HG03060 (cell line): ENCODE results near the gene ZNF862.
A peak's percentile ranks its signal among the peaks of the same experiment; 100 is the strongest.

Experiments used
- ATAC-seq: cut with Tn5 transposase; IDR thresholded peaks from one replicate; pipeline ENCODE4 v1.9.1; 2021; ENCODE audit warnings: low read depth, moderate number of reproducible peaks; ENCODE audit not compliant: unreplicated experiment

Gene ZNF862

GRCh38 chr7:149839933-149840332 is 1.8 kb downstream of the ZNF862 start:
- ATAC-seq = no peak

DNA sequence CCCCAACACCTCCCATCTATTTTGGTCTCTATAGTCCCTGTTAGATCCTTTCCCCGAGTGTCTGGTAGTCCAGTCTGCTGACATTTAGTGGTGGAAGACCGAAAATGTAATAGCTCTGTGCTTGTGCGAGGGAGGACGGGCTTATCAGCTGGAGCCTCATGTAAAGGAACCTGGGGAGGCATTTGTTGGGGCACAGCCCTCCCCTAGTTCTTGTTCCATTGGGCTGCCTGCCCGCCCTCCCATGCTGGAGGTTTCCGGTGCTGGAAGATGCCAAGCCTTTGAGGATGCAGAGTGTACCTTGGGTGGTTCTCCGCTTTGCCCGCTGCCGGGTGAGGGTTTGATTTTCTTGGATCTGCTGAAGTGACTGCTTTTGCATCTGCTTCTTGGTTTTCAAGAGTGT is 5.4 kb downstream of the ZNF862 start:
- ATAC-seq = no peak

GRCh38 chr7:149844445-149844844 is 6.3 kb downstream of the ZNF862 start:
- ATAC-seq = no peak

DNA sequence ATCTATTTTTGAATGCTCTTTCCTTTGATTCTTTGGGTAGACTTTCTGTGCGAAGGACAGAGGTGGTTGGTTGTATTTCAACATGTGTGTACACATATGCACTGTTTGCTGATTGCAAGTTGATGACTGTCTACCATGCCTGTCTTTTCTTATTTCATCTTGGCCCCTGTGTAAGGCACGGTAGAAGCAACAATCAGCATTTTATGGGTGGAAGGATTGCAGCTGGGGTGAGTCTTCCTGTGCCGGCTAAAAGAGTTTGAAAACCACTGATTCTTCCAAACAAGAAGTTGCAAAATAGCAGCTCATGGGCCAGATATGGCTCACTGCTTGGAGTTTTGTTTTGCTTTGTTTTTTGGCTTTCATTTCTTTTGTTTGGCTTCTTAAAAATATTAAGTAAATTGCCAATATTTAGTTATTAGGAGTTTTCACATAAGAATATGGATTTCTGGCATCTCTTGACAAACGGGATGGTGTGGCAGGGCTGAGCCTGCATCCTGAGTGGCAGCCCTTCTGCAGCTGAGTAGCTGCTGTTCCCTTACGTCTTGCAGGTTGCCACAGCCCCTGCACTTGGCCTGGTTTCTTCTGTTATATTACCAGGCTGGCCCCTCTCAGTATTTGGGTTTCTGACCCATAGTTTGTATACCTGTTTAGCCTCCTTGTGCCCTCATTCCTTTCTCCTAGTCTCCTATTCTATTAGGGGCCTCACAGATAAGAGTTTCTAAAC is 7.2 kb downstream of the ZNF862 start:
- ATAC-seq = no peak

- ATAC-seq = no peak
These were observed 7.8 kb downstream of the ZNF862 start for GRCh38 chr7:149846021-149846420.

DNA sequence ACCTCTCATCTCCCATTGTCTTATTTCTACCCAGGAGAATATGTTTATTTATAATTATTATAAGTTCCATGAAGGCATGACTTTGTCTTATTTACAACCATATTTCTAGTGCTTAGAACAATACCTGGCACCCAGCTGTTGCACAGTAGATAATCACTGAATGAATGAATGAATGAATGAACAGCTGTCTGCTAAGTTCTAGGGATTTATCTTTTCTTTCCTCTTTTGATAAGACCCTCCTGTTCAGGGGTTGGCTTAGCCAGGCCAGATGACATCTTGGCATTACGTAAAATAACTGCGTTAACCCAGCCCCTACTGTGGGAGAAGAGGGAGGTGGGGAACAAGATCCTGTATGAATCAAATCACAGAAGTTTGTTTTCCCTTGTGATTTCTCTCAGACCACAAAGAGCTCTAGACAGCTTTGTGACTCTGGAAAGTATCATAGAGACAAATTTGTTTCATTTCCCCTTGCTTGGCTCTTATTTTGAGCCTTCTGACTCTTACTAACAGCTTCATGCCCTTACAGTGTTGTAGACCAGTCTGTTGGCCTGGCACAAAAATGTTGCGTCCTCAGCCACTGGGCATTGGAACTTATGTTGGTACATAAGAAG is 8.4 kb downstream of the ZNF862 start:
- peak; percentile 74 for ATAC-seq

- ATAC-seq = no peak
These were observed 11.0 kb downstream of the ZNF862 start for GRCh38 chr7:149849174-149849573.

- no peak for ATAC-seq
These were observed 11.9 kb downstream of the ZNF862 start for GRCh38 chr7:149850007-149850594.

- ATAC-seq = no peak
These were observed 12.5 kb downstream of the ZNF862 start for GRCh38 chr7:149850716-149851115.

DNA sequence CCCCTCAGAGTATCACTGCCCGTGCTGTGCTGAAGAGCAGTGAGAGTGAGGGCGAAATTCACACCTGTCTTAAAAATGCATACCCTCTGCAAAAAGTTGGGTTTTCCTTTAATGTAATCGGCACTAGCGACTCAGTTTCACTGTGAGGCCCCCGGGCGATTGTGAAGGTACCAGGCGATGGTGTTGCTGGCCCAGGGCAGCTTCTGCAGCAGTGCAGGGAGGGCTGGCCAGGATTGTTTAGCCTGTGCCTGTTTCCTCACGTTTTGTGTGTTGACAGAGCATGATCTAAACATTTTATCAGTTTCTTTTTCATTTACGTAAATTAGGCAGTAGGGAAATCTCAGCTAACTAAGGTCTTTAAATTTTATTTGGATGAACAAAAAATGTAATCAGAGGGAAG is 13.3 kb downstream of the ZNF862 start:
- ATAC-seq = no peak

DNA sequence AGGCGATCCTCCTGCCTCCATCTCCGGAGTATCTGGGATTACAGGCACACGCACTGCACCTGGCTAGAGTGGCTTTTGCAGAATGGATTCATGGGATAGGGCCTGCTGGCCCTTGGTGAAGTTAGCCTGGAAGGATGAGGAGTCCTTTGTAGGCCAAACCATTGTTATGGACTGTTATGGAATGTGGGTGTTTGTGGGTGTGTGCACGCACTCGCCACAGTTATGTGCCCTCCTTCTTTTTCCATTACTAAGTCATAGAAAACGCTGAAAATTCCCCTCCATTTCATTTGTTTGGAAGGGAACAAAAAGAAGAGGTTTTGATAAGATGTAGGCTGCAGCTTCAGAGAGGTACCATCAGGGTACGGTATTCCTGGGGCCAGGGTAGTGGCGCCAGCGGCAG is 15.0 kb downstream of the ZNF862 start:
- no peak for ATAC-seq

- no peak for ATAC-seq
These were observed 16.6 kb downstream of the ZNF862 start for GRCh38 chr7:149854611-149855360.

- no peak for ATAC-seq
These were observed 17.5 kb downstream of the ZNF862 start for GRCh38 chr7:149855361-149856305.

DNA sequence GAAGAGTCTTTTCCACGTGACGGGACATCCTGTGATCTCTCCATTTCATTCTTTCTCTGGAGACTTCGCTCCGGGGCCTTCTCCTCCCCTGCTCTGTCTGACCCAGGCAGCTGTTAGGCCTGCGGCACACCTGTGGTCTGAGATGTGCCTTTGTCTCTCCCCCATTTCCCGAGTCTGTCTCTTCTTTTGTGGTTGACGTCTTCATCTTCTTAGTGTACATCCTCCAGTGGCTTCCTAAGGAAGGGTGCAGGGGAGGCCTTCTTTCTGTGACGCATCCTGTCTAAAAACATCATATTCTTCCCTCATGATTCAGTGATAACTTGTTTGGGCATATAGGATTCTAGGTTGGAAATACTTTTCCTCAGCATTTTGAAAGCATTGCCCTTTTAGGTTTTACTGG is 18.4 kb downstream of the ZNF862 start:
- no peak for ATAC-seq

DNA sequence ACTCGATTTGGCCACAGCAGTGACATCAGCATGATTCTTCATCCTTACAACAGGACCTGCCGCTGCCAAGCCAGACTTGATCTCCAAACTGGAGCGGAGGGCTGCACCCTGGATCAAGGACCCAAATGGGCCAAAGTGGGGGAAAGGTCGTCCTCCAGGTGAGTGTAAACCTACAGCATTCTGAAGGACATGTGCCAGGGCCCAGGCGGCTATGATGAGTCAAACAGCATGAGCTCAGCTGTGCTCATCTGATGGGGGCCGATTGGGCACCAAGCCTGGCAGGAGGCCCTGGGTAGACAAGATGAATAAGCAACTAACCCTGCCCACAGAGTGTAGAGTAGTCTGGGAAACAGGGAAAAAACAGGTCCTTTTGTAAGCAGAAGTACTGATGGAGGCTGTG is 21.2 kb downstream of the ZNF862 start:
- no peak for ATAC-seq

DNA sequence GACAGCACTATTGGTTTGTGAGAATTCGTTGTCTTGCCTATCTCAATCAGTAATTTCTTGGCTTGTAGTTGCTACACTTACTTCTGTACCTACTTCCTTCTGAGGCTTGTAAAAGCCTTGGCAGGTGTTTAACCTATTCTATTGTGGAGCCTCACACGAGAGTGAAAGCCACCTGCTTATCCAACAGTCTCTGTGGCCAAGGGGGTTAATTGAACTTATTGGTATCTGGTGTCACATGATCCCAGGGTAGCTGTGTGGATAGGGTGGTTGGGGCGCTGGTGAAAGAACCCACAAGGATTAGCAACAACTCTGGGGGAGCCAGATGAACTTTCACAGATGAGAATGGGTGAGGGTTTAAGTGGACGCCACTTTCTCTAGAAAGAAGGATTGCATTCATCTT is 21.7 kb downstream of the ZNF862 start:
- no peak for ATAC-seq

DNA sequence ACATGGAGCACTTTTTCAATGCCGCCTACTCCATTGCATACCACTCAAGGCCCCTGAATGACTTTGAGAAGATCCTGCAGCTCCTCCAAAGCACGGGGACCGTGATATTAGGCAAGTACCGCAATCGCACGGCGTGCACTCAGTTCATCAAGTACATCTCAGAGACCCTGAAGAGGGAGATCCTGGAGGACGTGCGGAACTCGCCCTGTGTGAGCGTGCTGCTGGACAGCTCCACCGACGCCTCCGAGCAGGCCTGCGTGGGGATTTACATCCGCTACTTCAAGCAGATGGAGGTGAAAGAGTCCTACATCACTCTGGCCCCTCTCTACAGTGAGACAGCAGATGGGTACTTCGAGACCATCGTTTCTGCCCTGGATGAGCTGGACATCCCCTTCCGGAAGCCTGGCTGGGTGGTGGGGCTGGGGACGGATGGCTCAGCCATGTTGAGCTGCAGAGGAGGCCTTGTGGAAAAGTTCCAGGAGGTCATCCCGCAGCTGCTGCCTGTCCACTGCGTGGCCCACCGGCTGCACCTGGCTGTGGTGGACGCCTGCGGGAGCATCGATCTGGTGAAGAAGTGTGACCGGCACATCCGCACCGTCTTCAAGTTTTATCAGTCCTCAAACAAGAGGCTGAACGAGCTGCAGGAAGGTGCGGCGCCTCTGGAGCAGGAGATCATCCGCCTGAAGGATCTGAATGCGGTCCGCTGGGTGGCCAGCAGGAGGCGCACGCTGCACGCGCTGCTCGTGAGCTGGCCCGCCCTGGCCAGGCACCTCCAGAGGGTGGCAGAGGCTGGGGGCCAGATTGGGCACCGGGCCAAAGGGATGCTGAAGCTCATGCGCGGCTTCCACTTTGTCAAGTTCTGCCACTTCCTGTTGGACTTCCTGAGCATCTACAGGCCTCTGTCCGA is 22.9 kb downstream of the ZNF862 start:
- no peak for ATAC-seq

DNA sequence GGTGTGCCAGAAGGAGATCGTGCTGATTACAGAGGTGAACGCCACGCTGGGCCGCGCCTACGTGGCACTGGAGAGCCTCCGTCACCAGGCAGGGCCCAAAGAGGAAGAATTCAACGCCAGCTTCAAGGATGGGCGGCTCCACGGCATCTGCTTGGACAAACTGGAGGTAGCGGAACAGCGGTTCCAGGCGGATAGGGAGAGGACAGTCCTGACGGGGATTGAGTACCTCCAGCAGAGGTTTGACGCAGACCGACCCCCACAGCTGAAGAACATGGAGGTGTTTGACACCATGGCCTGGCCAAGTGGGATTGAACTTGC is 23.5 kb downstream of the ZNF862 start:
- ATAC-seq = no peak

DNA sequence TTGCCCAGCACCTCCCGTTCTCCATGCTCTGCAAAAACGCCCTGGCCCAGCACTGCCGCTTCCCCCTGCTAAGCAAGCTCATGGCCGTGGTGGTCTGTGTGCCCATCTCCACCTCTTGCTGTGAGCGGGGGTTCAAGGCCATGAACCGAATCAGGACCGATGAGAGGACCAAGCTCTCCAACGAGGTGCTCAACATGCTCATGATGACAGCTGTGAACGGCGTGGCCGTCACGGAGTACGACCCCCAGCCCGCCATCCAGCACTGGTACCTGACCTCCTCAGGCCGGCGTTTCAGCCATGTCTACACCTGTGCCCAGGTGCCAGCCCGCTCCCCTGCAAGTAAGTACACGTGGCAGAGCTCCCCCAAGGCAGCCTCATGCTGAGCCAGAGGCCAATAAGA is 24.0 kb downstream of the ZNF862 start:
- no peak for ATAC-seq
